Aorta (tissue), 5 donors: Measurements from ENCODE around the gene BTBD9. TPM values are rescaled to one million over a fixed set of nuclear protein-coding genes. Genes with fewer than 3 reads are reported as not detected.

Experiments used
- ATAC-seq: fragments of 200-7000 bp; cut with Tn5 transposase; one replicate; pipeline ENCODE4 v1.9.1; 2022; ENCODE audit warnings: moderate library complexity; ENCODE audit not compliant: low FRiP score
- DNase-seq, 2 donors: peaks; one replicate each; pipeline ENCODE4 v3.0.0-alpha.2; 2020
- H3K27ac ChIP-seq, 2 donors: one replicate each; pipeline ENCODE4 v1.5.1; 2013; ENCODE audit warnings: low read length in 2 of 2, mild to moderate bottlenecking in 2 of 2, moderate library complexity in 2 of 2, control low read depth in 1 of 2, inconsistent platforms in 1 of 2, low read depth in 1 of 2
- H3K27me3 ChIP-seq, 2 donors: one replicate each; pipeline ENCODE4 v1.6.1; 2013; ENCODE audit warnings: control low read depth in 1 of 2, low read length in 1 of 2, mild to moderate bottlenecking in 1 of 2, moderate library complexity in 1 of 2; ENCODE audit not compliant: insufficient read depth in 2 of 2, control insufficient read depth in 1 of 2
- H3K36me3 ChIP-seq, 2 donors: one replicate each; pipeline ENCODE4 v1.6.1; 2013; ENCODE audit warnings: control low read depth in 1 of 2, low read length in 1 of 2, mild to moderate bottlenecking in 1 of 2; ENCODE audit not compliant: insufficient read depth in 2 of 2, control insufficient read depth in 1 of 2
- H3K4me1 ChIP-seq, 2 donors: one replicate each; pipeline ENCODE4 v1.6.1; 2013; ENCODE audit warnings: low read length in 2 of 2, control low read depth in 1 of 2, mild to moderate bottlenecking in 1 of 2, moderate library complexity in 1 of 2; ENCODE audit not compliant: insufficient read depth in 2 of 2, control insufficient read depth in 1 of 2
- H3K4me3 ChIP-seq, 2 donors: one replicate each; pipeline ENCODE4 v1.5.1; 2013; ENCODE audit warnings: low read length in 2 of 2, control low read depth in 1 of 2, mild to moderate bottlenecking in 1 of 2
- H3K9me3 ChIP-seq: one replicate; pipeline ENCODE4 v1.6.1; 2013; ENCODE audit warnings: mild to moderate bottlenecking, low read length; ENCODE audit not compliant: control insufficient read depth
- WGBS, 2 donors: extraction: QIAGEN DNeasy Blood & Tissue Kit; methylation state at CpG; one replicate each; pipeline ENCODE4 v1.1.7; 2013; 5-methylcytosine and 5-hydroxymethylcytosine counted together
- intact Hi-C, 2 donors: fragments of 100-400 bp; cut with DNase I; formaldehyde crosslinking; loops; one replicate each; pipeline versions ENCODE4 v1.14.2 to v1.15.0; 2022
- polyA plus RNA-seq, 2 donors: library from polyadenylated mRNA; stranded (reverse); fragments of 200-250 nt; gene quantifications; one replicate each; pipeline ENCODE4 v1.2.3, GENCODE V29; 2013
- total RNA-seq, 2 donors: library from RNA; stranded (reverse); fragmentation: NEBNext Ultra II Directional; extraction: Animal tissue kit (Norgen Biotek cat#: 25700); gene quantifications; one replicate each; pipeline ENCODE4 v1.2.1, GENCODE V29; 2021
- donor health status: healthy with polysubstance abuse.
- donor health status: Bipolar disorder and iron deficiency.
- donor health status: DM: no; HTN: no; CAD: no.
- donor health status: DM: no; HTN: no; CAD: no.
- donor health status: DM: yes; HTN: yes; CAD: no.

BTBD9 gene
- total and polyA plus RNA-seq, 4 donors, result 1.5 to 23.6 (median 12.4) TPM

DNA sequence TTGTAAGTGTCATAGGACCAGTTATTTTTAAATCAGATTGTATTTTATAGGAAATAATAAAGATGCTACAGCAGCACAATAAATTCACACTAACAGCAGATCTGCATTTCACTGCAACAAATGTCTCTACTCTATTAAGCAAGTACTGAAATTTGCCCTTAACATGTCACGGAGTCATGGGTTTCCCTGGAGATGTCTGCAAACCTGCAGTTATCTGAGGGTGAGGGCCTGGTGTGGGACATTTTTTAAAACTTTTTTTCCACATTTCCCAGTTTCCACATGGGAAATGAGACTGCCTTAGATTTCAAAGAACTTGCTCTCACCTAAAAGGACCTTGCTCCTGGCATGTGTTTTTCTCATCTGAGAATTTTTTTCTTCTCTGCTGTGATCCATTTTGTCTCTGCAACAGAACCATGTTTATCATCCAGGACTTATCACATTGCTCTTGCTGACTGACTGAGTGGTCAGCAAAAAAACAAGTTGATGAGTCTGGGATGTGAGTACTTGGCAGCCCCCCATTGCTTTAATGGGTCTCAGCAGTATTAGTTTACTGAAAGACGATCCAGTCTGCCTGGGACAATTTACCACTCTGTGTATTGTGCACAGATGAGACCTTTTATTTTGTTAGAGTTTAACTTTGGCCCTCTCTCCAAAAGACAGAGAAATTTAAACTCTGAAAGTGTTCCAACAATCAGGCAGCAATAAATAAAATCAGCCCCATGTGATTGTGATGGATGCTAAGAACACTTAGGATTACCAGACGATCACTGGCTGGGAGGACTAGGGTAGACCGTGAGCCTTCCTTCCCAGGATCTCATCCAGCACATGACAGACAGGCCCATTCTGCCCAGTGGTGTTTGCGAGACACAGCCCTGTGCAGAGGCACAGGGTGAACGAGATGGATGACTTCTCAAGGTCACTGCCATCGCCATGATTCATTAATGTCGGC is 268.8 kb downstream of the BTBD9 start:
- WGBS, 2 donors, result 85 to 87% methylated on average over 8 of the region's 8 CpGs
- intact Hi-C loops, result no loop called here
- no peaks in the 10 kb centered on the region for H3K27me3 ChIP-seq
- H3K9me3 ChIP-seq, result no peaks in the 10 kb centered on the region
- no peaks in the 10 kb centered on the region for H3K36me3 ChIP-seq
- DNase-seq (no peak), ATAC-seq (no peak)
- H3K4me1 ChIP-seq, result no peaks in the 10 kb centered on the region
- no peak overlapping the region for H3K4me3 ChIP-seq
- no peak overlapping the region for H3K27ac ChIP-seq

DNA sequence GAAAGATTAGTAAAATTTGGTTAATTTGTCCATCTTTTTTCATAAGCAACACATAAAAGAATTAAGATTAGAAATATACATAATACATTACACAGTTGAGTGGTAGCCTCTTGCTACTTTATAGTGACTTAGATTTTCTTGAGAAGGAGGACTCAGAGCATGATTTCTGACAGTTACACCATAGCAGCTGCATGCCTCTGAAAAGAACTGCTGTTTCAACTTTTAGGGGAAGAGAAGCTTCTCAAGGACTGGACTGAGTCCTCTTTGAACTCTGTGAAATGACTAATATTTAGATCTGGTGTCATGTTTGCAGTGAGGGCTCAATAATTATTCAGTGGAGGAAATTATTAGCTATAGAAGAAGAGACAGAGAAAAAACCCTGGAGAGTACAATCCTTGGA is 272.5 kb downstream of the BTBD9 start:
- DNase-seq, result no peak
- no peak for ATAC-seq
- Histone ChIP-seq H3K4me1 (no peaks in the 10 kb centered on the region), H3K27me3 (no peaks in the 10 kb centered on the region), H3K36me3 (no peaks in the 10 kb centered on the region), H3K27ac (no peak overlapping the region), H3K4me3 (no peak overlapping the region), H3K9me3 (no peaks in the 10 kb centered on the region)
- intact Hi-C loops, result no loop called here

DNA sequence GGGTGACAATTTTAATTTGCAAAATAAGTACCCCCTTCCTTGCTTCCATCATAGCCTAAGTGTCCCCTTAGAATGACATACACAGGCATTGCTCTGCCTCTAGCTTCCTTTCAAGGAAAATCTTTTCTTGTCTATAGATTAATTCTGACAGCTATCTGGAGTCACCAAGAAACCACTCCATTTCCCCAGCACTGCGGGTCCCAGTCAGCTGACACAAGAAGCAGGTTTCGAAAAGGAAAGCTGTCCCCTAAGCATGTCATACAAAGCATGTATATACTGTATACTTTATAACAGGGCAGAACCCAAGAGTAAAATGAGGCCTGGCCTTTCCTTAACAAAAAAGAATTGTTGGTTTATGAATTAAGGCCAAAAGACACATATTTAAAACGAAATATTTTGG is 273.5 kb downstream of the BTBD9 start:
- 61 to 62% methylated on average over 3 of the region's 3 CpGs for WGBS, 2 donors
- H3K27ac ChIP-seq, result no peak overlapping the region
- DNase-seq (no peak), ATAC-seq (no peak)
- H3K9me3 ChIP-seq, result no peaks in the 10 kb centered on the region
- intact Hi-C loops, result no loop called here
- no peaks in the 10 kb centered on the region for H3K36me3 ChIP-seq
- H3K27me3 ChIP-seq, result no peaks in the 10 kb centered on the region
- H3K4me1 ChIP-seq, result no peaks in the 10 kb centered on the region
- no peak overlapping the region for H3K4me3 ChIP-seq

DNA sequence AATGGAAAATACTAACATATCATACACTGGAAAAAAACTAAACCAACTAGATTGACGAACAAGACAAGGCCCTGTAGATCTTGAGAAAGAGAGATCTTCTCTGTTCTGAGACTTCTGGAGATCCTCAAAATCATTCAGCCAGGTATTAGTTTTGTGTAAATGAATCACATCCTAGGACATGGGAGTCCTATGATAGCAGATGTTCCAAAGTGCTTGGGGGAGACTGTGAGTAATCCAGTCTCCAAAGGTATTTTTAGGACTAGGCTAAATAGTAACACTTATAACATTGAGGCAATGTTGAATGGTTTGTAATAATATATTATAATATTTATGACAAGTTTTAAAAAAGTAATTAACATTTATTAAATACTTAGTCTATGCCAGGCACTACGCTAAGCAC is 275.0 kb downstream of the BTBD9 start:
- intact Hi-C loops, result no loop called here
- Histone ChIP-seq H3K4me3 (no peak overlapping the region), H3K36me3 (no peaks in the 10 kb centered on the region), H3K27ac (no peak overlapping the region), H3K9me3 (no peaks in the 10 kb centered on the region), H3K4me1 (no peaks in the 10 kb centered on the region), H3K27me3 (no peaks in the 10 kb centered on the region)
- WGBS, 2 donors, result 93 to 99% methylated on average over 2 of the region's 2 CpGs
- DNase-seq (no peak), ATAC-seq (no peak)

DNA sequence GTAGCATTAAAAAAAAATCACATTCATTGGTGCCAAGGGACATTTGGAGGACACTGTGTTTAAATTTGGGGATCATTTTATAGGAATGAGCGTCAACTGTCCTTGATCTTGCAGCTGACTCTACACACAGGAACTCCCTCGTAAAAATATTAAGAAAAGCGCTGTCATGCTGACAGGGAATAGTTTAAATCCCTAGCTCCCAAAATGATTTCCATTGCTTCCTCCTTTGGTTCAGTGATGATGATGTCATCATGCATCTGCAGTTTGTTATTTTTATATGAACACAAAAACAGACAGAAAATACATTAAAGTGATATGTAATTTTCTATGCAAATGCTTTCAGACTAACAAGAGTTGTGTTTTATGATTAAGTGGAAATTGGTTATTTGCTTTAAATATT is 275.6 kb downstream of the BTBD9 start:
- H3K27me3 ChIP-seq, result no peaks in the 10 kb centered on the region
- WGBS, 2 donors, result 91 to 92% methylated on average over 3 of the region's 3 CpGs
- no peaks in the 10 kb centered on the region for H3K9me3 ChIP-seq
- H3K4me1 ChIP-seq, result no peaks in the 10 kb centered on the region
- DNase-seq (no peak), ATAC-seq (no peak)
- H3K36me3 ChIP-seq, result no peaks in the 10 kb centered on the region
- intact Hi-C loops, result no loop called here
- H3K27ac ChIP-seq, result no peak overlapping the region
- no peak overlapping the region for H3K4me3 ChIP-seq

DNA sequence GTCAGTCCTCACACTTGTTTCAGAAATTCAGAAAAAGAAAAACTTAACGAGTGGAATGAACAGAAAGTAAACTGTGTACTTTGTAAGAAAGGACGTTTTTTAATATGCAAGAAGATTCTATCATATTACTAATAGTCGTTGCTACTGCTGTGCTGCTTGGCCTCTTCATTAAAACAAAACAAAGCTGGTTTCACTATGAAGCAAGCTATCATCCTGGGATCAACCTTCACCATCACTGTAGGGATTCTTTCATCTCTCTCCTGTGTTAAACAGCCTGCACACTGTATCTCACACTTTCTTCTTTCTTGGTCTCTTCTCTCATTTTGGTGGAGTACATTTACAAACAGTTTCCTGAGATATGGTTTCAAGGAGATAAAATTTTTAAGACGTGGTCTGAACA is 284.2 kb downstream of the BTBD9 start:
- Histone ChIP-seq H3K27ac (no peak overlapping the region), H3K4me3 (no peak overlapping the region), H3K9me3 (no peaks in the 10 kb centered on the region), H3K27me3 (no peaks in the 10 kb centered on the region), H3K36me3 (no peaks in the 10 kb centered on the region), H3K4me1 (peaks cover 0 to 3% of the 10 kb centered on the region in 2 donors)
- intact Hi-C loops, result no loop called here
- DNase-seq (no peak), ATAC-seq (no peak)
- 76 to 83% methylated on average over 4 of the region's 4 CpGs for WGBS, 2 donors

DNA sequence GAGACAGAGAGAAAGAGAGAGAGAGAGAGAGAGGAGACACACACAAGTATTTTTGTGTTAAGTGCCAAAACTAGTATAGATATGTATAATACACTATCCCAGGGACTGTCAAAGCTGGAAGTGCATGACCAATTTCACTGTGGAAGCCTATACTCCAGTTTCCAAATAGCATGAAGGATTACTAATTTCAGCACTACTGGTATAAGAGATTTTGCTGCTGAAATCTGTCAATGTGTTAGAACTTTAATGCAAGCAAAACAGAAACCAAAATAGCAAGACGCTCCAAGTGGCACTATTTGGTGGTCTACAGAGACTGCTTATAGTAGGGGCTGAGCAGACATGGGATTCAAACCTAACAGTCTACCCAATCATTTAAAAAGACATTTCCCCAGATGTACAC is 284.8 kb downstream of the BTBD9 start:
- intact Hi-C loops, result no loop called here
- H3K9me3 ChIP-seq, result no peaks in the 10 kb centered on the region
- no peak overlapping the region for H3K27ac ChIP-seq
- H3K4me3 ChIP-seq, result no peak overlapping the region
- 61 to 75% methylated on average over 1 of the region's 1 CpG for WGBS, 2 donors
- peaks cover 0 to 3% of the 10 kb centered on the region in 2 donors for H3K4me1 ChIP-seq
- H3K27me3 ChIP-seq, result no peaks in the 10 kb centered on the region
- no peaks in the 10 kb centered on the region for H3K36me3 ChIP-seq
- DNase-seq, result no peak
- ATAC-seq, result no peak

DNA sequence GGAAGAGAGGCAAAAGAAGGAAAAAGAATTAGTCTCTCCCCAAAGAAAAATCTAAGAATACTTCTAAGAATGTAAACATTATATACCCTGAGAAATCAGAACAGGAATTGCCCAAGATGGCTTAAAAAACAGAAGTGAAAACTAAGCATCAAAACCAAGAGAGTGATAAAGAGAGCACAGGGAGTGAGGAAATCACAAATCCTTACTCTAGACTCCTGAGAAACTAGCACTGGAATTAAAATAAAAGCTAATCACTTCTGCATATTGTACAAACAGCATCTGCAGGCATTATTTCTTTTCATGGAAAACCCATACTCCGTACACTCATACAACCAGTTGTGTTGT is 285.7 kb downstream of the BTBD9 start:
- 94 to 98% methylated on average over 1 of the region's 1 CpG for WGBS, 2 donors
- H3K4me1 ChIP-seq, result peaks cover 0 to 3% of the 10 kb centered on the region in 2 donors
- no peak overlapping the region for H3K27ac ChIP-seq
- ATAC-seq (no peak), DNase-seq (no peak)
- intact Hi-C loops, result no loop called here
- H3K4me3 ChIP-seq, result no peak overlapping the region
- no peaks in the 10 kb centered on the region for H3K27me3 ChIP-seq
- H3K36me3 ChIP-seq, result no peaks in the 10 kb centered on the region
- H3K9me3 ChIP-seq, result no peaks in the 10 kb centered on the region

DNA sequence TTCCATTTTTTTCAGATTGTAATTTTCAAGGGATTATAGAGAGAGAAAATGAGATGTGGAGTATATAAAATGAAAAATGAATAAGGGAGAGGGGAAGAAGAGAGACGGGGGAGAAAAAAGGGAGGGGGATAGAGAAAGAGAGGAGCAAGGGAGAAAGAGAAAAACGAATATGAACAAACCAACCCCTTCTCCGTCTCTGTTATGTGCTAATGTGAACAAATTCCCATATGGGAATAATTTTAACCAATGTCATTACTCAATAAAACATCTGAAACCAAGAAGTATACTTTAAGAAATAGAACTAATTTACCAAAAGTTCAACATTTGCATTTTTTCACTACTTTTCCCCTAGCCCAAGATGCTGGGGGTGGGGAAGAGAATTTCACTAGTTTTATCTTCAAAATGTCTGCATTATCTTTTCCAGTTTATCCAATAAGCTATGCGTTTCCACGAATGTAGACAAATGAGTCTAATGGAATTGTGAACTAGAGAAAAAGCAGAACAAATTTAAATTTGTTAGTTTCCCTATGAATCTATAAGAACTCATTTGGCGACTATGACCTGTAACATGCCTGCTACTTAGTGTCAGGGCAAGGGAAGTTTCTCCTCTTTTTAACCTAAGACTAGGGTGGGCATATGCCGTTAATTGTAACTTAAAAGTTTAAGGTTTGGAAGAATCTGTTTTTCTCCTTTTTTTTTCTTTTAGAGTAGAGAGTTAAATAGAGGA is 286.3 kb downstream of the BTBD9 start:
- H3K4me3 ChIP-seq, result no peak overlapping the region
- WGBS, 2 donors, result 92 to 95% methylated on average over 7 of the region's 7 CpGs
- ATAC-seq (no peak), DNase-seq (no peak)
- H3K4me1 ChIP-seq, result peaks cover 0 to 3% of the 10 kb centered on the region in 2 donors
- intact Hi-C loops, result no loop called here
- no peak overlapping the region for H3K27ac ChIP-seq
- H3K27me3 ChIP-seq, result no peaks in the 10 kb centered on the region
- H3K9me3 ChIP-seq, result no peaks in the 10 kb centered on the region
- H3K36me3 ChIP-seq, result no peaks in the 10 kb centered on the region
